Daoy (cell line): ENCODE data around the gene FTSJ3. TPM values are rescaled to one million over a fixed set of nuclear protein-coding genes. Genes with fewer than 3 reads are reported as not detected.

Experiments
- DNase-seq: peaks from one replicate; pipeline ENCODE4 v3.0.0-alpha.2; 2015; ENCODE audit warnings: low read depth
- total RNA-seq: library from RNA; depleted of rRNA; stranded (reverse); fragments of >200 nt; shearing (Covaris generic); gene quantifications from 2 replicates; pipeline ENCODE4 v1.2.3, GENCODE V29; 2014; rRNA removed

FTSJ3 gene
- total RNA-seq, 1 experiment from 2014 or later = 116 TPM

- no peak for DNase-seq
Measured at GRCh38 chr17:63790057-63790456, 37.4 kb downstream of the FTSJ3 start.

- no peak for DNase-seq
Measured at GRCh38 chr17:63786971-63787711, 40.3 kb downstream of the FTSJ3 start.

- DNase-seq = no peak
Measured at GRCh38 chr17:63786117-63786516, 41.3 kb downstream of the FTSJ3 start.

- DNase-seq = no peak
Measured at GRCh38 chr17:63785556-63785955, 41.9 kb downstream of the FTSJ3 start.

- DNase-seq = no peak
Measured at GRCh38 chr17:63783522-63783921, 43.9 kb downstream of the FTSJ3 start.

GRCh38 chr17:63780928-63781327, 46.5 kb downstream of the FTSJ3 start:
- no peak for DNase-seq

GRCh38 chr17:63780507-63780906, 47.0 kb downstream of the FTSJ3 start:
- peak; percentile 9 for DNase-seq

GRCh38 chr17:63775420-63775819, 52.0 kb downstream of the FTSJ3 start:
- DNase-seq = no peak

- DNase-seq = peak; percentile 13
Measured at GRCh38 chr17:63774969-63775265, 52.5 kb downstream of the FTSJ3 start.

- DNase-seq = peak; percentile 64
Measured at GRCh38 chr17:63774141-63774968, 53.1 kb downstream of the FTSJ3 start, which contains the start of gene DDX42. Gene DDX42, plus strand, starts transcription at chr17:63774170. Its CDS starts 12,880 bp downstream, at chr17:63787050.

GRCh38 chr17:63773272-63774140, 54.0 kb downstream of the FTSJ3 start, which contains the start of gene CCDC47:
Gene CCDC47, minus strand, starts transcription at chr17:63773597. Its CDS starts 7,422 bp downstream, at chr17:63766175.
- peak; percentile 99 for DNase-seq

GRCh38 chr17:63772801-63773271, 54.6 kb downstream of the FTSJ3 start:
- peak; percentile 7 for DNase-seq

Other genes with a start within 250 kb of the FTSJ3 start
- gene TACO1, start 226.8 kb downstream of the FTSJ3 start, total RNA-seq = 22.9 and 23.8 TPM in 2 replicates
- gene MAP3K3, start 205.2 kb downstream of the FTSJ3 start, total RNA-seq = 16.8 and 19.7 TPM in 2 replicates
- 32.3 and 41.7 TPM in 2 replicates for gene LIMD2, start 127.5 kb downstream of the FTSJ3 start, total RNA-seq
- 10.9 and 18.7 TPM in 2 replicates for gene STRADA, start 85.9 kb downstream of the FTSJ3 start, total RNA-seq
- gene CCDC47, start 54.1 kb downstream of the FTSJ3 start, total RNA-seq = 94.1 and 117 TPM in 2 replicates
- gene DDX42, start 53.5 kb downstream of the FTSJ3 start, total RNA-seq = 43.3 and 48.5 TPM in 2 replicates
- 75.3 and 98.5 TPM in 2 replicates for gene PSMC5, start 232 bp downstream of the FTSJ3 start, total RNA-seq
- 69.4 and 73.5 TPM in 2 replicates for gene SMARCD2, start 15.0 kb upstream of the FTSJ3 start, total RNA-seq
- not detected in 2 replicates for gene CSH2, start 46.0 kb upstream of the FTSJ3 start, total RNA-seq
- not detected in 2 replicates for gene GH2, start 54.3 kb upstream of the FTSJ3 start, total RNA-seq
- gene CSH1, start 68.9 kb upstream of the FTSJ3 start, total RNA-seq = not detected in 2 replicates
- gene CSHL1, start 83.6 kb upstream of the FTSJ3 start, total RNA-seq = not detected in 2 replicates
- gene GH1, start 91.2 kb upstream of the FTSJ3 start, total RNA-seq = not detected in 2 replicates
- 2.6 TPM in 1 of 2 replicates, not detected in the other for gene CD79B, start 104.7 kb upstream of the FTSJ3 start, total RNA-seq
- gene SCN4A, start 145.3 kb upstream of the FTSJ3 start, total RNA-seq = 0.06 TPM in 1 of 2 replicates, not detected in the other
- 0.17 and 1.1 TPM in 2 replicates for gene PRR29, start 170.7 kb upstream of the FTSJ3 start, total RNA-seq
- 5.0 and 7.7 TPM in 2 replicates for gene ICAM2, start 193.0 kb upstream of the FTSJ3 start, total RNA-seq